K562 (cell line): ENCODE measurements around the gene ANKRD45. TPM values are rescaled to one million over a fixed set of nuclear protein-coding genes. Genes with fewer than 3 reads are reported as not detected.

Experiments used
- ATAC-seq: fragments of 200-7000 bp; cut with Tn5 transposase; 3 replicates; pipeline ENCODE4 v1.9.1; 2020; ENCODE audit warnings: moderate library complexity
- BruUV-seq: library from RNA; stranded (reverse); fragments of 400-500 nt; replicated peaks from 2 replicates; lab custom pipeline; 2021; lab: Mats Ljungman, UMichigan
- CTCF ChIA-PET: fragments of 300-600 bp; formaldehyde crosslinking; extraction: SDS; loops from one replicate; lab custom pipeline; 2021; ENCODE audit warnings: low intra/inter-chr PET ratio; lab: Yijun Ruan, JAX
- POLR2A ChIA-PET: fragments of 300-600, 350-650 bp; sonication (Branson Sonifier 250); formaldehyde crosslinking; extraction: SDS; loops from one replicate; lab custom pipeline; 2021; ENCODE audit warnings: antibody characterized with exemption, inconsistent platforms; lab: Yijun Ruan, JAX
- DNase-seq, 4 experiments: peaks; one replicate each; pipeline versions ENCODE4 v3.0.0 to v3.0.0-alpha.2; 2011 to 2018; ENCODE audit warnings: low spot score in 3 of 4, mixed read lengths in 3 of 4; ENCODE audit errors: extremely low read depth in 1 of 4
- FAIRE-seq: peaks from 2 replicates; lab custom pipeline; 2011; peaks lifted over from hg19 to GRCh38; lab: Jason Lieb, UNC
- H2AFZ ChIP-seq: 2 replicates; pipeline ENCODE4 v1.6.0; 2011; ENCODE audit warnings: low read depth, low read length, control low read depth, inconsistent platforms
- H3K27ac ChIP-seq: fragments of 200-600 bp; 3 replicates; pipeline ENCODE4 v1.8.0; 2011; ENCODE audit warnings: low read depth, mild to moderate bottlenecking, control low read depth, inconsistent platforms, low read length, moderate library complexity, mixed read lengths; ENCODE audit errors: extremely low read depth
- H3K27me3 ChIP-seq, 2 experiments: fragments of 300-600 bp in 1 of 2; 2 replicates in 1 of 2; 3 replicates in 1 of 2; pipeline versions ENCODE4 v1.6.0 to v1.8.0; 2011; ENCODE audit warnings: inconsistent platforms in 2 of 2, low read length in 2 of 2, mild to moderate bottlenecking in 1 of 2, mixed read lengths in 1 of 2, moderate library complexity in 1 of 2; ENCODE audit not compliant: control insufficient read depth in 2 of 2, insufficient read depth in 2 of 2
- H3K36me3 ChIP-seq: fragments of 300-600 bp; 3 replicates; pipeline ENCODE4 v1.8.0; 2011; ENCODE audit warnings: mild to moderate bottlenecking, low read length, inconsistent platforms; ENCODE audit not compliant: control insufficient read depth, insufficient read depth
- H3K4me1 ChIP-seq, 2 experiments: fragments of 200-600 bp in 1 of 2; replicated peaks in 1 of 2; 2 replicates in 1 of 2; 3 replicates in 1 of 2; pipeline versions ENCODE4 v1.5.1 to v1.8.0; 2011; ENCODE audit warnings: inconsistent platforms in 2 of 2, low read length in 2 of 2, mild to moderate bottlenecking in 1 of 2, mixed read lengths in 1 of 2, moderate library complexity in 1 of 2; ENCODE audit not compliant: control insufficient read depth in 2 of 2, insufficient read depth in 2 of 2
- H3K4me2 ChIP-seq: 2 replicates; pipeline ENCODE4 v1.6.1; 2011; ENCODE audit warnings: low read length, control low read depth, inconsistent platforms, mixed read lengths; ENCODE audit not compliant: insufficient read depth
- H3K4me3 ChIP-seq: fragments of 200-600 bp; sonication (generic), shearing (Covaris generic); 2 replicates; pipeline ENCODE4 v1.5.1; 2016; ENCODE audit warnings: control low read depth, inconsistent platforms
- H3K79me2 ChIP-seq: fragments of 200-600 bp; 3 replicates; pipeline ENCODE4 v1.8.0; 2011; ENCODE audit warnings: low read length, inconsistent platforms; ENCODE audit not compliant: control insufficient read depth, insufficient read depth
- H3K9ac ChIP-seq, 2 experiments: 2 replicates each; pipeline versions ENCODE4 v1.6.0 to v1.6.1; 2011; ENCODE audit warnings: low read depth in 2 of 2, low read length in 2 of 2, control low read depth in 1 of 2, inconsistent platforms in 1 of 2, mild to moderate bottlenecking in 1 of 2, mixed read lengths in 1 of 2; ENCODE audit not compliant: insufficient read depth in 1 of 2
- H3K9me1 ChIP-seq: one replicate; pipeline ENCODE4 v1.6.0; 2011; ENCODE audit warnings: inconsistent platforms, mild to moderate bottlenecking, low read length, moderate library complexity; ENCODE audit not compliant: control insufficient read depth, insufficient read depth
- H3K9me3 ChIP-seq: replicated peaks from 2 replicates; pipeline ENCODE4 v1.5.1; 2011; ENCODE audit warnings: low read depth, low read length, inconsistent platforms; ENCODE audit not compliant: control insufficient read depth, insufficient read depth
- H4K20me1 ChIP-seq: replicated peaks from 2 replicates; pipeline ENCODE4 v1.6.1; 2011; ENCODE audit warnings: low read length, inconsistent platforms, mixed read lengths; ENCODE audit not compliant: control insufficient read depth, insufficient read depth
- ARID2 ChIP-seq: fragments of 450-650 bp; IDR thresholded peaks from 2 replicates; pipeline ENCODE4 v1.6.1; 2017; ENCODE audit warnings: antibody characterized with exemption, mild to moderate bottlenecking
- ARNT ChIP-seq, 2 experiments: fragments of 450-650 bp; IDR thresholded peaks; 2 replicates each; pipeline ENCODE4 v1.6.1; 2016; ENCODE audit warnings: mild to moderate bottlenecking in 1 of 2
- BACH1 ChIP-seq: fragments of 200-800 bp; sonication (Bioruptor generic); IDR thresholded peaks from 2 replicates; pipeline ENCODE4 v1.6.1; 2016; ENCODE audit warnings: missing genetic modification characterization, missing compliant biosample characterization
- EP300 ChIP-seq: IDR thresholded peaks from 2 replicates; pipeline ENCODE4 v1.6.1; 2012; ENCODE audit warnings: low read length, improper control_type of control experiment
- GABPA ChIP-seq: fragments of 200-800 bp; sonication (Bioruptor generic); conservative IDR thresholded peaks from 2 replicates; pipeline ENCODE4 v1.6.1; 2016; ENCODE audit warnings: low read depth, missing genetic modification characterization, missing compliant biosample characterization
- GATAD2A ChIP-seq: fragments of 450-650 bp; IDR thresholded peaks from 2 replicates; pipeline ENCODE4 v1.6.1; 2017
- L3MBTL2 ChIP-seq: fragments of 450-650 bp; IDR thresholded peaks from 2 replicates; pipeline ENCODE4 v1.6.1; 2016; ENCODE audit warnings: mild to moderate bottlenecking, moderate library complexity
- MTA1 ChIP-seq: fragments of 450-650 bp; IDR thresholded peaks from 2 replicates; pipeline ENCODE4 v1.6.1; 2017; ENCODE audit warnings: borderline replicate concordance
- ZNF212 ChIP-seq: fragments of 450-650 bp; formaldehyde crosslinking; IDR thresholded peaks from 2 replicates; pipeline ENCODE4 v1.4.0; 2020; ENCODE audit warnings: mild to moderate bottlenecking
- WGBS: fragments of 100-300 bp; shearing (Covaris generic); methylation state at CpG from one replicate; pipeline ENCODE4 v1.1.6; 2016; ENCODE audit warnings: low coverage, mixed read lengths; ENCODE audit not compliant: insufficient coverage; ENCODE audit errors: missing lambda C conversion rate; 5-methylcytosine and 5-hydroxymethylcytosine counted together
- in situ Hi-C: fragments of 300-500 bp; cut with MboI; formaldehyde crosslinking; loops from 4 replicates; pipeline ENCODE4 v1.15.0; 2018; ENCODE audit warnings: inconsistent platforms, mixed read lengths
- intact Hi-C: fragments of 100-400 bp; cut with micrococcal nuclease; formaldehyde crosslinking; loops from 2 replicates; pipeline ENCODE4 v1.14.2; 2022
- polyA plus RNA-seq, 8 experiments: library from polyadenylated mRNA; depleted of rRNA in 4 of 8; stranded (reverse) in 5 of 8; unstranded in 3 of 8; fragments of >200 nt; fragmentation: Nextera tagmentation in 2 of 8; fragmentation: Illumina TruSeq in 1 of 8; extraction: Ambion mirVana in 2 of 8; extraction: Trizol in 1 of 8; gene quantifications; 2 replicates each; pipeline versions ENCODE4 v1.2.1 to v1.2.3, GENCODE V29; 2011 to 2014; ENCODE audit warnings: inconsistent platforms in 1 of 8, missing spikeins in 1 of 8
- total RNA-seq, 7 experiments: library from RNA; depleted of rRNA in 6 of 7; stranded (reverse); fragments of >200 nt in 6 of 7; fragmentation: Illumina TruSeq in 2 of 7; extraction: Trizol in 2 of 7; gene quantifications; 2 replicates each; pipeline versions ENCODE4 v1.2.1 to v1.2.3, GENCODE V29; 2011 to 2021; ENCODE audit warnings: low replicate concordance in 1 of 7
- TF ChIP-seq, protein P1 (sequence below): sonication (generic); formaldehyde crosslinking; IDR thresholded peaks from 2 replicates; pipeline ENCODE4 v1.8.0; 2022; ENCODE audit warnings: missing genetic modification reagents, mild to moderate bottlenecking, borderline replicate concordance
- TF ChIP-seq, protein P2 (sequence below): fragments of 250-450 bp; sonication (Bioruptor Pico); IDR thresholded peaks from 2 replicates; pipeline ENCODE4 v1.8.0; 2022; ENCODE audit warnings: moderate library complexity, mild to moderate bottlenecking, inconsistent platforms
- TF ChIP-seq, protein P3 (sequence below): fragments of 450-650 bp; conservative IDR thresholded peaks from 2 replicates; pipeline ENCODE4 v1.6.1; 2016; ENCODE audit warnings: missing genetic modification characterization, low read depth, mild to moderate bottlenecking, missing compliant biosample characterization, moderate library complexity
- TF ChIP-seq, protein P4 (sequence below): fragments of 250-450 bp; sonication (Bioruptor Pico); IDR thresholded peaks from 2 replicates; pipeline ENCODE4 v1.4.0; 2020; ENCODE audit warnings: mild to moderate bottlenecking, moderate library complexity

ANKRD45 gene
- total and polyA plus RNA-seq, 9 of the 15 experiments (the other 6 are each of a cell fraction or from before 2014, with no cell fraction given), result 0.10 to 0.30 (median 0.11) TPM; not detected in 2

DNA sequence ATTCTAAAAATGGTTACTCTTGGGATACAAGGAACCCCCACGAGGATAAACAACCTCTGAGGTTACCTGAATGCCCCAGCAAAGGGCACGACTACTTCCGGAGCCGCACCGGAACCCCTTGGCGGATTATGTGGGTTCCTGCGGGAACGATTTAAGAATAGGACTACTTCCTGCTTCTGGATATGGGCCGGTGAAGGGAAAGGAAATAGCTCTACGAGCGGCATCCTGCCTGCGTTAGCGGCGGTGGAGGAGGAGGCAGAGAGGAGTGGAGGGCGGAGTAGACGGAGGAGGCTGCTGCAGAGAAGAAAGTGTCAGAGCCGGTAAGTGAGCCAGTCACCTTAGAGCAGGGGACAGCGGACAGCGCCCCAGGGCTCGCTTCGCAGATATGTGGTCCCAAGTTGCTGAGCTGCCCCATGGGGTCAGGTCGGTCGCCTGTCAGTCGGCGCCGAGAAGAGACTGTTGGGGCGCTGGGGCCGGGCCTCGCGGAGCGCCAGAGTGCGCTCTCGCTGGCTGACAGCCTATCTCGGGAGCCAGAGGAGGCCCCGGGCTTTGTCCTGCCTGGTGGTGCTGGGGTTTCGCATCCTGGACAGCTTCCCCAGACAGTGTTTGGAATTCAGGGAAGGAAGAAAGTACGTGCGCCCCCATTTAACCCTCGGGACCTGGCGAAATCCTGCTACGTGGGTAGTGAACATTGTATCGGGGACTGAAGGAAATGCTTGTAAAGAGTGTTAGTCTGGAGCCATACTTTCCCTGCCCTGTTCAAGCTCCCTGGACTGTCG is 45.3 kb upstream of the ANKRD45 start, which contains the start of gene KLHL20 (continued):
- peak; percentile 89 for TF ChIP-seq GATAD2A
- TF ChIP-seq L3MBTL2, result peak; percentile 84
- TF ChIP-seq, protein P1, sequence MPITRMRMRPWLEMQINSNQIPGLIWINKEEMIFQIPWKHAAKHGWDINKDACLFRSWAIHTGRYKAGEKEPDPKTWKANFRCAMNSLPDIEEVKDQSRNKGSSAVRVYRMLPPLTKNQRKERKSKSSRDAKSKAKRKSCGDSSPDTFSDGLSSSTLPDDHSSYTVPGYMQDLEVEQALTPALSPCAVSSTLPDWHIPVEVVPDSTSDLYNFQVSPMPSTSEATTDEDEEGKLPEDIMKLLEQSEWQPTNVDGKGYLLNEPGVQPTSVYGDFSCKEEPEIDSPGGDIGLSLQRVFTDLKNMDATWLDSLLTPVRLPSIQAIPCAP (CRISPR knock-in tag), result no peak
- TF ChIP-seq ARNT (IDR thresholded peaks at IDR 0.05), result peak; percentile 79 to 95
- TF ChIP-seq, protein P2, sequence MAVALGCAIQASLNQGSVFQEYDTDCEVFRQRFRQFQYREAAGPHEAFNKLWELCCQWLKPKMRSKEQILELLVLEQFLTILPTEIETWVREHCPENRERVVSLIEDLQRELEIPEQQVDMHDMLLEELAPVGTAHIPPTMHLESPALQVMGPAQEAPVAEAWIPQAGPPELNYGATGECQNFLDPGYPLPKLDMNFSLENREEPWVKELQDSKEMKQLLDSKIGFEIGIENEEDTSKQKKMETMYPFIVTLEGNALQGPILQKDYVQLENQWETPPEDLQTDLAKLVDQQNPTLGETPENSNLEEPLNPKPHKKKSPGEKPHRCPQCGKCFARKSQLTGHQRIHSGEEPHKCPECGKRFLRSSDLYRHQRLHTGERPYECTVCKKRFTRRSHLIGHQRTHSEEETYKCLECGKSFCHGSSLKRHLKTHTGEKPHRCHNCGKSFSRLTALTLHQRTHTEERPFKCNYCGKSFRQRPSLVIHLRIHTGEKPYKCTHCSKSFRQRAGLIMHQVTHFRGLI, result 0 out of 2 replicates have a peak, but pooled peaks have one; percentile 55
- TF ChIP-seq ARID2, result 0 out of 2 replicates have a peak, but pooled peaks have one; percentile 30
- TF ChIP-seq, all 486 proteins: peak for 251

DNA sequence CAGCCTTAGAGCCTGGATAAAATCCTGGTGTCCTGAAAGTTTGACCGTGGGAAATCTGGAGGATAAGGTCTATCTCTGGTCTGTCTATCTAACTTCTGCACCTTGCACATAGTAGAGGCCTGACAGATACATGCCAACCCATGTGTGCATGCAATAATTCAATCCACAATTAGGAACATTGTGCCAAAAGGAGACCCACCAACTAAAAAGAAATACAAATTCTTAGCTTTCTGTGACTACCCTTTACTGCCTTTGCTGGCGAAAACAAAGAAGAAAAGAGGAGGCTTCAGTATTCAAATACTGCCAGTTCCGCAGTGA is 44.7 kb upstream of the ANKRD45 start:
- H3K36me3 ChIP-seq, result peaks cover 21% of the 10 kb centered on the region
- FAIRE-seq, result no peak
- in situ Hi-C loops, result no loop called here
- TF ChIP-seq EP300 (no peak), GABPA (peak; percentile 89; the same call in 1 of the 2 replicates), BACH1 (tag) (0 out of 2 replicates have a peak, but pooled peaks have one; percentile 45), ZNF212 (CRISPR knock-in tag) (no peak), MTA1 (no peak)
- TF ChIP-seq, protein P3, sequence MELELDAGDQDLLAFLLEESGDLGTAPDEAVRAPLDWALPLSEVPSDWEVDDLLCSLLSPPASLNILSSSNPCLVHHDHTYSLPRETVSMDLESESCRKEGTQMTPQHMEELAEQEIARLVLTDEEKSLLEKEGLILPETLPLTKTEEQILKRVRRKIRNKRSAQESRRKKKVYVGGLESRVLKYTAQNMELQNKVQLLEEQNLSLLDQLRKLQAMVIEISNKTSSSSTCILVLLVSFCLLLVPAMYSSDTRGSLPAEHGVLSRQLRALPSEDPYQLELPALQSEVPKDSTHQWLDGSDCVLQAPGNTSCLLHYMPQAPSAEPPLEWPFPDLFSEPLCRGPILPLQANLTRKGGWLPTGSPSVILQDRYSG, result peak; percentile 62; the same call in 1 of the 2 replicates
- TF ChIP-seq, protein P4, sequence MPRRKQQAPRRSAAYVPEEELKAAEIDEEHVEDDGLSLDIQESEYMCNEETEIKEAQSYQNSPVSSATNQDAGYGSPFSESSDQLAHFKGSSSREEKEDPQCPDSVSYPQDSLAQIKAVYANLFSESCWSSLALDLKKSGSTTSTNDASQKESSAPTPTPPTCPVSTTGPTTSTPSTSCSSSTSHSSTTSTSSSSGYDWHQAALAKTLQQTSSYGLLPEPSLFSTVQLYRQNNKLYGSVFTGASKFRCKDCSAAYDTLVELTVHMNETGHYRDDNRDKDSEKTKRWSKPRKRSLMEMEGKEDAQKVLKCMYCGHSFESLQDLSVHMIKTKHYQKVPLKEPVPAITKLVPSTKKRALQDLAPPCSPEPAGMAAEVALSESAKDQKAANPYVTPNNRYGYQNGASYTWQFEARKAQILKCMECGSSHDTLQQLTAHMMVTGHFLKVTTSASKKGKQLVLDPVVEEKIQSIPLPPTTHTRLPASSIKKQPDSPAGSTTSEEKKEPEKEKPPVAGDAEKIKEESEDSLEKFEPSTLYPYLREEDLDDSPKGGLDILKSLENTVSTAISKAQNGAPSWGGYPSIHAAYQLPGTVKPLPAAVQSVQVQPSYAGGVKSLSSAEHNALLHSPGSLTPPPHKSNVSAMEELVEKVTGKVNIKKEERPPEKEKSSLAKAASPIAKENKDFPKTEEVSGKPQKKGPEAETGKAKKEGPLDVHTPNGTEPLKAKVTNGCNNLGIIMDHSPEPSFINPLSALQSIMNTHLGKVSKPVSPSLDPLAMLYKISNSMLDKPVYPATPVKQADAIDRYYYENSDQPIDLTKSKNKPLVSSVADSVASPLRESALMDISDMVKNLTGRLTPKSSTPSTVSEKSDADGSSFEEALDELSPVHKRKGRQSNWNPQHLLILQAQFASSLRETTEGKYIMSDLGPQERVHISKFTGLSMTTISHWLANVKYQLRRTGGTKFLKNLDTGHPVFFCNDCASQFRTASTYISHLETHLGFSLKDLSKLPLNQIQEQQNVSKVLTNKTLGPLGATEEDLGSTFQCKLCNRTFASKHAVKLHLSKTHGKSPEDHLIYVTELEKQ (CRISPR knock-in tag), result 0 out of 2 replicates have a peak, but pooled peaks have one; percentile 50

More for the DNA sequence above, 44.7 kb upstream of the ANKRD45 start:
- ATAC-seq, result no peak
- Histone ChIP-seq H3K79me2 (peaks cover 35% of the 10 kb centered on the region), H4K20me1 (peaks cover 6% of the 10 kb centered on the region; the same call in 1 of the 2 replicates), H3K4me1 (no peaks in the 10 kb centered on the region; a peak in 2 of 5 replicates), H3K9me3 (no peaks in the 10 kb centered on the region), H3K9ac (peak overlapping the region in 1 of 2 experiments; percentile 88; a peak in 2 of 4 replicates), H2AFZ (peak overlapping the region; percentile 98), H3K9me1 (no peaks in the 10 kb centered on the region), H3K4me2 (peak overlapping the region; percentile 98), H3K4me3 (peak overlapping the region; percentile 80), H3K27ac (peak overlapping the region; percentile 82), H3K27me3 (no peaks in the 10 kb centered on the region)
- WGBS, result 7% methylated on average over 3 of the region's 3 CpGs
- BruUV-seq, result TSS peak; percentile 87
- ChIA-PET CTCF (no interaction called here), POLR2A (interaction anchor here (0.5 to 1.7 kb wide), 23 partner anchors 10 to 1177 kb away, joined by 3 to 15 read pairs (median 3); partner anchors contain the start of genes DARS2, GAS5, PRDX6 and TEX50)
- peak; percentile 24 to 41 (median 28) for DNase-seq
- intact Hi-C loops, result loop anchor here (1.0 to 5.0 kb wide), 3 partner anchors 43 to 284 kb away; partner anchors contain the start of genes CENPL and DARS2
